K562 (cell line): Measurements from ENCODE around the gene KDM4C. TPM values are rescaled to one million over a fixed set of nuclear protein-coding genes. Genes with fewer than 3 reads are reported as not detected.
A peak's percentile ranks its signal among the peaks of the same experiment; 100 is the strongest.

Experiments used
- ATAC-seq: fragments of 200-7000 bp; cut with Tn5 transposase; 3 replicates; pipeline ENCODE4 v1.9.1; 2020; ENCODE audit warnings: moderate library complexity
- BruUV-seq: library from RNA; stranded (reverse); fragments of 400-500 nt; replicated peaks from 2 replicates; lab custom pipeline; 2021; lab: Mats Ljungman, UMichigan
- CTCF ChIA-PET: fragments of 300-600 bp; formaldehyde crosslinking; extraction: SDS; loops from one replicate; lab custom pipeline; 2021; ENCODE audit warnings: low intra/inter-chr PET ratio; lab: Yijun Ruan, JAX
- POLR2A ChIA-PET: fragments of 300-600, 350-650 bp; sonication (Branson Sonifier 250); formaldehyde crosslinking; extraction: SDS; loops from one replicate; lab custom pipeline; 2021; ENCODE audit warnings: antibody characterized with exemption, inconsistent platforms; lab: Yijun Ruan, JAX
- DNase-seq, 4 experiments: peaks; one replicate each; pipeline versions ENCODE4 v3.0.0 to v3.0.0-alpha.2; 2011 to 2018; ENCODE audit warnings: low spot score in 3 of 4, mixed read lengths in 3 of 4; ENCODE audit errors: extremely low read depth in 1 of 4
- FAIRE-seq: peaks from 2 replicates; lab custom pipeline; 2011; peaks lifted over from hg19 to GRCh38; lab: Jason Lieb, UNC
- H2AFZ ChIP-seq: 2 replicates; pipeline ENCODE4 v1.6.0; 2011; ENCODE audit warnings: low read depth, low read length, control low read depth, inconsistent platforms
- H3K27ac ChIP-seq: fragments of 200-600 bp; 3 replicates; pipeline ENCODE4 v1.8.0; 2011; ENCODE audit warnings: low read depth, mild to moderate bottlenecking, control low read depth, inconsistent platforms, low read length, moderate library complexity, mixed read lengths; ENCODE audit errors: extremely low read depth
- H3K27me3 ChIP-seq, 2 experiments: fragments of 300-600 bp in 1 of 2; 2 replicates in 1 of 2; 3 replicates in 1 of 2; pipeline versions ENCODE4 v1.6.0 to v1.8.0; 2011; ENCODE audit warnings: inconsistent platforms in 2 of 2, low read length in 2 of 2, mild to moderate bottlenecking in 1 of 2, mixed read lengths in 1 of 2, moderate library complexity in 1 of 2; ENCODE audit not compliant: control insufficient read depth in 2 of 2, insufficient read depth in 2 of 2
- H3K36me3 ChIP-seq: fragments of 300-600 bp; 3 replicates; pipeline ENCODE4 v1.8.0; 2011; ENCODE audit warnings: mild to moderate bottlenecking, low read length, inconsistent platforms; ENCODE audit not compliant: control insufficient read depth, insufficient read depth
- H3K4me1 ChIP-seq, 2 experiments: fragments of 200-600 bp in 1 of 2; replicated peaks in 1 of 2; 2 replicates in 1 of 2; 3 replicates in 1 of 2; pipeline versions ENCODE4 v1.5.1 to v1.8.0; 2011; ENCODE audit warnings: inconsistent platforms in 2 of 2, low read length in 2 of 2, mild to moderate bottlenecking in 1 of 2, mixed read lengths in 1 of 2, moderate library complexity in 1 of 2; ENCODE audit not compliant: control insufficient read depth in 2 of 2, insufficient read depth in 2 of 2
- H3K4me2 ChIP-seq: 2 replicates; pipeline ENCODE4 v1.6.1; 2011; ENCODE audit warnings: low read length, control low read depth, inconsistent platforms, mixed read lengths; ENCODE audit not compliant: insufficient read depth
- H3K4me3 ChIP-seq: fragments of 200-600 bp; sonication (generic), shearing (Covaris generic); 2 replicates; pipeline ENCODE4 v1.5.1; 2016; ENCODE audit warnings: control low read depth, inconsistent platforms
- H3K79me2 ChIP-seq: fragments of 200-600 bp; 3 replicates; pipeline ENCODE4 v1.8.0; 2011; ENCODE audit warnings: low read length, inconsistent platforms; ENCODE audit not compliant: control insufficient read depth, insufficient read depth
- H3K9ac ChIP-seq, 2 experiments: 2 replicates each; pipeline versions ENCODE4 v1.6.0 to v1.6.1; 2011; ENCODE audit warnings: low read depth in 2 of 2, low read length in 2 of 2, control low read depth in 1 of 2, inconsistent platforms in 1 of 2, mild to moderate bottlenecking in 1 of 2, mixed read lengths in 1 of 2; ENCODE audit not compliant: insufficient read depth in 1 of 2
- H3K9me1 ChIP-seq: one replicate; pipeline ENCODE4 v1.6.0; 2011; ENCODE audit warnings: inconsistent platforms, mild to moderate bottlenecking, low read length, moderate library complexity; ENCODE audit not compliant: control insufficient read depth, insufficient read depth
- H3K9me3 ChIP-seq: replicated peaks from 2 replicates; pipeline ENCODE4 v1.5.1; 2011; ENCODE audit warnings: low read depth, low read length, inconsistent platforms; ENCODE audit not compliant: control insufficient read depth, insufficient read depth
- H4K20me1 ChIP-seq: replicated peaks from 2 replicates; pipeline ENCODE4 v1.6.1; 2011; ENCODE audit warnings: low read length, inconsistent platforms, mixed read lengths; ENCODE audit not compliant: control insufficient read depth, insufficient read depth
- CEBPZ ChIP-seq: fragments of 150-350 bp; IDR thresholded peaks from 2 replicates; pipeline ENCODE4 v1.6.1; 2014; ENCODE audit warnings: low read depth, mild to moderate bottlenecking, low read length, borderline replicate concordance
- E2F5 ChIP-seq: sonication (generic); formaldehyde crosslinking; IDR thresholded peaks from 2 replicates; pipeline ENCODE4 v1.8.0; 2022; ENCODE audit warnings: mild to moderate bottlenecking, missing genetic modification reagents
- EHMT2 ChIP-seq: fragments of 450-650 bp; IDR thresholded peaks from 2 replicates; pipeline ENCODE4 v1.6.1; 2018; ENCODE audit warnings: antibody characterized with exemption
- MLLT1 ChIP-seq, 2 experiments: fragments of 450-650 bp; IDR thresholded peaks; 2 replicates each; pipeline ENCODE4 v1.6.1; 2016
- MTA1 ChIP-seq: fragments of 450-650 bp; IDR thresholded peaks from 2 replicates; pipeline ENCODE4 v1.6.1; 2017; ENCODE audit warnings: borderline replicate concordance
- PHB2 ChIP-seq: fragments of 450-650 bp; IDR thresholded peaks from 2 replicates; pipeline ENCODE4 v1.6.1; 2017; ENCODE audit warnings: low read depth
- SRSF9 ChIP-seq: fragments of 200-400 bp; formaldehyde crosslinking; IDR thresholded peaks from 2 replicates; pipeline ENCODE4 v1.6.1; 2017; ENCODE audit warnings: low read depth, low read length, borderline replicate concordance
- XRCC4 ChIP-seq: IDR thresholded peaks from one replicate; pipeline ENCODE4 v1.6.1; 2011; ENCODE audit not compliant: insufficient read depth, insufficient read length; ENCODE audit errors: extremely low read depth
- ZFP30 ChIP-seq: fragments of 250-450 bp; sonication (Bioruptor Pico); IDR thresholded peaks from 2 replicates; pipeline ENCODE4 v1.8.0; 2022; ENCODE audit warnings: moderate library complexity, mild to moderate bottlenecking, inconsistent platforms, borderline replicate concordance
- ZFP36 ChIP-seq: fragments of 150-350 bp; IDR thresholded peaks from 2 replicates; pipeline ENCODE4 v1.6.1; 2018; ENCODE audit warnings: low read length, low read depth; ENCODE audit not compliant: partially characterized antibody
- ZNF146 ChIP-seq: IDR thresholded peaks from one replicate; pipeline ENCODE4 v1.6.1; 2018; ENCODE audit warnings: missing compliant biosample characterization; ENCODE audit not compliant: unreplicated experiment
- ZNF398 ChIP-seq: fragments of 250-450 bp; sonication (Bioruptor Pico); IDR thresholded peaks from 2 replicates; pipeline ENCODE4 v1.8.0; 2021; ENCODE audit warnings: moderate library complexity, mild to moderate bottlenecking, inconsistent platforms
- ZNF766 ChIP-seq: fragments of 200-800 bp; sonication (Bioruptor generic); conservative IDR thresholded peaks from 2 replicates; pipeline ENCODE4 v1.6.1; 2016; ENCODE audit warnings: missing genetic modification characterization, missing compliant biosample characterization
- WGBS: fragments of 100-300 bp; shearing (Covaris generic); methylation state at CpG from one replicate; pipeline ENCODE4 v1.1.6; 2016; ENCODE audit warnings: low coverage, mixed read lengths; ENCODE audit not compliant: insufficient coverage; ENCODE audit errors: missing lambda C conversion rate; 5-methylcytosine and 5-hydroxymethylcytosine counted together
- in situ Hi-C: fragments of 300-500 bp; cut with MboI; formaldehyde crosslinking; loops from 4 replicates; pipeline ENCODE4 v1.15.0; 2018; ENCODE audit warnings: inconsistent platforms, mixed read lengths
- intact Hi-C: fragments of 100-400 bp; cut with micrococcal nuclease; formaldehyde crosslinking; loops from 2 replicates; pipeline ENCODE4 v1.14.2; 2022
- polyA plus RNA-seq, 8 experiments: library from polyadenylated mRNA; depleted of rRNA in 4 of 8; stranded (reverse) in 5 of 8; unstranded in 3 of 8; fragments of >200 nt; fragmentation: Nextera tagmentation in 2 of 8; fragmentation: Illumina TruSeq in 1 of 8; extraction: Ambion mirVana in 2 of 8; extraction: Trizol in 1 of 8; gene quantifications; 2 replicates each; pipeline versions ENCODE4 v1.2.1 to v1.2.3, GENCODE V29; 2011 to 2014; ENCODE audit warnings: inconsistent platforms in 1 of 8, missing spikeins in 1 of 8
- total RNA-seq, 7 experiments: library from RNA; depleted of rRNA in 6 of 7; stranded (reverse); fragments of >200 nt in 6 of 7; fragmentation: Illumina TruSeq in 2 of 7; extraction: Trizol in 2 of 7; gene quantifications; 2 replicates each; pipeline versions ENCODE4 v1.2.1 to v1.2.3, GENCODE V29; 2011 to 2021; ENCODE audit warnings: low replicate concordance in 1 of 7

Gene KDM4C
- total and polyA plus RNA-seq, 9 of the 15 experiments (the other 6 are each of a cell fraction or from before 2014, with no cell fraction given) = 5.4 to 17.0 (median 12.6) TPM

GRCh38 chr9:6733831-6734230 is 23.9 kb upstream of the KDM4C start (continued):
- TF ChIP-seq MLLT1 (IDR thresholded peaks at IDR 0.05) (no peak), ZNF766 (CRISPR knock-in tag) (no peak), CEBPZ (no peak), XRCC4 (no peak)

- intact Hi-C loops (loop anchor here (5.0 kb wide), 1 partner anchor 378 kb away; no protein-coding TSS in a partner anchor), in situ Hi-C loops (no loop called here)
- no peaks in the 10 kb centered on the region for H3K9me1 ChIP-seq
- H2AFZ ChIP-seq = no peak overlapping the region
- H3K4me3 ChIP-seq = no peak overlapping the region
- H3K27me3 ChIP-seq = no peaks in the 10 kb centered on the region
- no peak for ATAC-seq
- FAIRE-seq = no peak
- POLR2A ChIA-PET = no interaction called here
- H3K79me2 ChIP-seq = no peaks in the 10 kb centered on the region
- H3K4me1 ChIP-seq = no peaks in the 10 kb centered on the region; a peak in 1 of 5 replicates
- no peak overlapping the region for H3K9ac ChIP-seq
- no peaks in the 10 kb centered on the region for H3K9me3 ChIP-seq
- CTCF ChIA-PET = no interaction called here
- BruUV-seq = no TSS peak
- no peak for DNase-seq
- H3K4me2 ChIP-seq = no peak overlapping the region
- no peaks in the 10 kb centered on the region for H4K20me1 ChIP-seq
- no peak overlapping the region for H3K27ac ChIP-seq
- 20% methylated on average over 2 of the region's 3 CpGs for WGBS
- no peaks in the 10 kb centered on the region for H3K36me3 ChIP-seq
- TF ChIP-seq SRSF9 (no peak), MTA1 (no peak), PHB2 (no peak), ZFP36 (peak; percentile 6), ZNF146 (no peak), EHMT2 (no peak), ZFP30 (CRISPR knock-in tag) (no peak), E2F5 (no peak), ZNF398 (CRISPR knock-in tag) (no peak)
Observed at GRCh38 chr9:6735422-6735821, 22.4 kb upstream of the KDM4C start.
